Daoy (cell line): ENCODE measurements around the gene FOXO1. TPM values are rescaled to one million over a fixed set of nuclear protein-coding genes. Genes with fewer than 3 reads are reported as not detected.
A peak's percentile ranks its signal among the peaks of the same experiment; 100 is the strongest.

ENCODE experiments used
- DNase-seq: peaks from one replicate; pipeline ENCODE4 v3.0.0-alpha.2; 2015; ENCODE audit warnings: low read depth
- total RNA-seq: library from RNA; depleted of rRNA; stranded (reverse); fragments of >200 nt; shearing (Covaris generic); gene quantifications from 2 replicates; pipeline ENCODE4 v1.2.3, GENCODE V29; 2014

The FOXO1 gene
- total RNA-seq, 1 experiment from 2014 or later = 5.0 TPM

- no peak for DNase-seq
Measured at GRCh38 chr13:40639221-40639681, 27.2 kb downstream of the FOXO1 start.

DNA sequence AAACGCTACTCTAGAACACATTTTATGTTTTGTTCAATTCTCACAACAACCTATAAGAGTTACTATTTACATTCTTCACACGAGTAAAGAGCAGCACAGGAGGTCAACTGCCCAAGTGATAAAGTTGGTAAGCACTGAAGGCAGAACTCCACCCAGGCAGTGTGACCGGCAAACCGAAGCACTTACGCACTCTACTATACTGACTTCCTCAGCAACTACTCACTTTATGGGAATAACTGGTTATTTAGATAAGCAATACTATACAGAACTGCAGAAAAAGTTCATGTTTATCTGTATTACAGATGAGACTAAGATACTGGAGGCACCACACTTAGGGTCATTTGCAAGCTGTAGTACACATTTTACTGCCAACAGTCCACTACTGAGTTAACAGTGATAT lies 28.8 kb downstream of the FOXO1 start:
- DNase-seq = no peak

GRCh38 chr13:40635315-40635995 lies 31.0 kb downstream of the FOXO1 start:
- DNase-seq = no peak

GRCh38 chr13:40632915-40633314 lies 33.5 kb downstream of the FOXO1 start:
- DNase-seq = no peak

- DNase-seq = no peak
Measured at GRCh38 chr13:40631605-40632004, 34.8 kb downstream of the FOXO1 start.

GRCh38 chr13:40629678-40630384 lies 36.6 kb downstream of the FOXO1 start:
- no peak for DNase-seq

GRCh38 chr13:40626977-40627376 lies 39.5 kb downstream of the FOXO1 start:
- no peak for DNase-seq

DNA sequence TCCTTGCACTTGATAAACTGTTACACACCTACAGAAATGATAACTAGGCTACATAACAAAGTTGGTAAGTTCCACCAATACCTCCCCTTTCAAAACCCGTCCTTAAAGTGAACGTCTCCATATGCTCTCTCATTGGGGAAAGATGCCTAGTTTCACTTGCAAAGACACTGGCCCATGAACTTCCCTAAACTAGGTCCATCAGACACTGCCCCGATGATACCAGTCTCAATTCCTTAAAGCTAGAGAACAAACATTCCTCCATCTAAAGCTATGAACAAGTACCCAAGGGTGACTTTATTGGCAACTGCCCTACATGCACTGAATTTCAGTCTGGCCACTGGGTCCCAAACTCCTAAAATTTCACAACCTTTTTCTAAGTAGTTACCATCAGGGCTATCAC lies 39.9 kb downstream of the FOXO1 start:
- DNase-seq = no peak

GRCh38 chr13:40624986-40625385 lies 41.5 kb downstream of the FOXO1 start:
- DNase-seq = no peak

DNA sequence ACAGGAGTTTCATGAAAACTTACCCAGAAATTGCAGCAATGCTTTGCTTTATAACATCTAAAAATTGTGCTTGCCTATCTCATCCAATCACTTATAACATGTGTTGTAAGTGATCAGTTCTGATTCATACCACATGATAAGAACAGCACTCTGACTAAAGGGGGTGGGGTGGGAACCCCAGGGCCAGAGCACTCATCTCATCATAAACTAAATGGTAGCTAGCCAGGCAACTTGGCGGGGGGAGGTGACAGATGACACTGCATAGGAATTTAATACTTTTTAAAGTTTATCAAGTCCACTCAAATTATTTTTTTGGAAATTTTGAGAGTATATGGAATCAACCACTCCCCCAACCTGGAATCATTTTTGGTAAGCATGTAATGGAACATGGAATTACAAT lies 42.1 kb downstream of the FOXO1 start:
- DNase-seq = peak; percentile 16

DNA sequence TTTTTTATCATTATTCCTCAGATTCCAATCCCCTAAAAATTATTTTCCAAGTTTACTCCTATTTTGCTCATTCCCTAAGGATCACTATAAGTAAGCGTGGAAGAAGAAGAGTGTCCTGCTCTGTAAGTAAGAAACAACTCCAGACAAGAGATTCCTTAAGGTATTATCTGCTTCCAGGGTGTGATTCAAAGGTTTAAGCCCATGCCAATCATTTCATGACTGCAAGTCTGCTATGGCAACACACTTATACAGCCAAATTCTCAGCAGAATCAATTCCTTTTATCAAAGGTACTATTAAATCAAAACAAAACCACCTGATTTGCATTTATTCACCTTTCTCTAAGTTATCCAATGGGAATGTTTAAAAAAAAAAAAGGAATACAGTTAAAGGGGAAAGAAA lies 43.7 kb downstream of the FOXO1 start:
- DNase-seq = no peak

- DNase-seq = no peak
Measured at GRCh38 chr13:40622246-40622645, 44.2 kb downstream of the FOXO1 start.

- DNase-seq = no peak
Measured at GRCh38 chr13:40619479-40619814, 47.0 kb downstream of the FOXO1 start.

- DNase-seq = no peak
Measured at GRCh38 chr13:40618581-40619478, 47.6 kb downstream of the FOXO1 start.

DNA sequence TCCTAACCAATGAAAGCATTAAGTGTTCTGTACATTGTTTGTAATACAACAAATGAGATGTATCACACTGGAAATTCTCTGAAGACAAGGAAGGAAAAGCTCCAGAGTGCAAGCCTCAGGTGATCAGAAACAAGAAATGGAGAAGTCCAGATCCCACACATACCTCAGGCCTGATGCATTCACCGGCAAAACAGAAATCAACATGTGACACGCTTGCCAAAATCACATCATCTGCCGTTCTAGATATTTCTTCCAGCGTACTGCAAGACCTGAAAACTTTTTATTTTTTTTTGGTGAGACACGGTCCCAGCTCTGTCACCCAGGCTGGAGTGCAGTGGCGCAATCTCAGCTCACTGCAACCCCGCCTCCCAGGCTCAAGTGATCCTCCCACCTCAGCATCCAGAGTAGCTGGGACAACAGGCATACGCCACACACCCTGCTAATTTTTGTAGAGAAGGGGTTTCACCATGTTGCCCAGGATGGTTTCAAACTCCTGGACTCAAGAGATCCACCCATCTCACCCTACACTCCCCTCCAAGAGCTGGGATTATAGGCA lies 48.6 kb downstream of the FOXO1 start:
- no peak for DNase-seq

DNA sequence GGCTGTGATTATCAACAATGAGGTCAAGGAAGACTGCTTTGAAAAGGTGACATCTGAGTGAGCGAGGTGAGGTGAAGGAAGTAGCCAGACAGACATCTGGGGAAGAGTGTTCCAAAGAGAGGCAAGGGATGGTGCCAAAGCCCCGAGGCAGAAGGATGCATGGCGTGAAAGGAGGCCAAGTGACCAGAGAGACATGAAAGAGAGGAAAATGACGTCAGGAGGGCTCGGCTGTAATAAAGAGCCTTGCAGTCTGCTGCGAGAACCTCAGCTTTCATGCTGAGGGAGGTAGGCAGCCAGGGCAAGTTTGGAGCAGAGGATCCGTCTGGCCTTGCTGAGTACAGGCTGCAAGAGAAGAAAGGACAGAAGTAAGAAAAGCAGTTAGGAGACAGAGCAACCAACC lies 50.8 kb downstream of the FOXO1 start:
- no peak for DNase-seq

GRCh38 chr13:40613914-40614313 lies 52.5 kb downstream of the FOXO1 start:
- no peak for DNase-seq

DNA sequence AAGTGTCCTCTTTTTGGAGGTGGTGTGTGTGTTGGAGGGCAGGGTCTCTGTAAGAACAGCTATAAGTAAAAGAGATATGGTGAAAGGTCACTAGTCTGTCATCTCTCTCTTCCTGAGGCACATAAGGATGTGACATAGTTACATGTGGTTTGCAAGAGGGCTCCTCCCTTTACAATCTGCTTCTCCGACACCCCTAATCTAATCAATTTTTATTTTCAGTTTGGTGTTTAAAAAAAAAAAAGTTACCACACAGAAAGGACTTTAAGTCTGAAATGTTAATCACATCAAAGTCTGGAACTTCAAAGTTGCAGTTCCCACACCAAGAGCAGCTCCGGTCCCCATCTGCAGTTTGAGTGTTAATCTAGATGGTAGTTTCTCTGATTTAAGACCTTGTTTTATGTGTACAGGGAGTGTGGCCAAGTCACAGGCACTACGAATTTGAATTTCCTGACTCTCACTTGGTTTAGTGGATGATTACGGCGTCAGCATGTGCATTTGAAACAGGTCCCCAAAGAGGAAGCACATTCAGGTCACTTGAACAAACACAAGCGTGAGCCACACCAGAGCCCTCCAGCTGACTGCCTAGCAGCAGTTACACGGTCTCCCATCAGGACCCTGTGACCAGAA lies 53.1 kb downstream of the FOXO1 start:
- no peak for DNase-seq

DNA sequence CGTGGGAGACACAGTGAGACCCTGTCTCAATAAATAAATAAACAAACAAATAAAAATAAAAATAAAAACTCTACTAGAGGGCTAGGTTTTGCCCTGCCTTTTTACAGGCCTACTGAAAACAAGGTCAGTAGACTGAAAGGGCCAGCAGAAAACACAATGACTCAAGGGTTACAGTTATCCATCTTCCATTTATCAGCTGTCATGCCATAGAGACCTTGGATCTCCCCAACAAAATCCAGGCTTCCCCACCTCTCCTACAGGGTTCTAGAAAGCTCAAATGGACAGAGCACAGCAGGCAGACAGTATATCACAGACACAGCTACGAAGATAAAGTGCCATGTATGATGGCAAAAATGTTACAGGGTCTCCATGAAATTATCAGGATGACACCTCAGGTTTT lies 54.4 kb downstream of the FOXO1 start:
- no peak for DNase-seq

- DNase-seq = no peak
Measured at GRCh38 chr13:40611635-40612034, 54.8 kb downstream of the FOXO1 start.

- no peak for DNase-seq
Measured at GRCh38 chr13:40611004-40611403, 55.4 kb downstream of the FOXO1 start.
